Lower leg skin (tissue), 3 donors: ENCODE measurements around the gene ZNF670.

ENCODE experiments used
- CTCF ChIP-seq, 3 donors: fragments of 450-650 bp; IDR thresholded peaks; one replicate each; pipeline ENCODE4 v1.5.1; 2016; ENCODE audit warnings: antibody characterized with exemption in 3 of 3, mild to moderate bottlenecking in 3 of 3, moderate library complexity in 2 of 3
- POLR2A ChIP-seq, 2 donors: fragments of 450-650 bp; IDR thresholded peaks; one replicate each; pipeline ENCODE4 v1.6.1; 2016 to 2017; ENCODE audit warnings: antibody characterized with exemption in 2 of 2, mild to moderate bottlenecking in 1 of 2, moderate library complexity in 1 of 2

- TF ChIP-seq CTCF (IDR thresholded peaks at IDR 0.05) = no peak
- no peak for TF ChIP-seq POLR2A (IDR thresholded peaks at IDR 0.05)
Measured at GRCh38 chr1:247111259-247111699, 32.7 kb upstream of the ZNF670 start.
